ENCODE results near the gene ROPN1L.

ROPN1L gene

GRCh38 chr5:10465726-10466125 lies 24.0 kb downstream of the ROPN1L start:
- Histone ChIP-seq H3K27ac (ENCODE audit: low read depth, low read length) (no peak overlapping the region), H3K9ac (ENCODE audit: low read length) (no peak overlapping the region), H3K27me3 (ENCODE audit: control insufficient read depth, insufficient read depth, low read length) (no peaks in the 10 kb centered on the region), H3K36me3 (ENCODE audit: control insufficient read depth, insufficient read depth, low read length) (no peaks in the 10 kb centered on the region), H3K4me3 (ENCODE audit: low read length) (no peak overlapping the region), H3K4me1 (ENCODE audit: control insufficient read depth, insufficient read depth, low read length) (no peaks in the 10 kb centered on the region)

- Histone ChIP-seq H3K27ac (ENCODE audit: low read depth, low read length) (no peak overlapping the region), H3K36me3 (ENCODE audit: control insufficient read depth, insufficient read depth, low read length) (no peaks in the 10 kb centered on the region)
Observed at GRCh38 chr5:10466446-10467073, 24.9 kb downstream of the ROPN1L start.

GRCh38 chr5:10467281-10468198 lies 25.9 kb downstream of the ROPN1L start:
- H3K27ac ChIP-seq (ENCODE audit: low read depth, low read length), result no peak overlapping the region

More at GRCh38 chr5:10466446-10467073, 24.9 kb downstream of the ROPN1L start:
- H3K4me1 ChIP-seq (ENCODE audit: control insufficient read depth, insufficient read depth, low read length), result no peaks in the 10 kb centered on the region
- H3K27me3 ChIP-seq (ENCODE audit: control insufficient read depth, insufficient read depth, low read length), result no peaks in the 10 kb centered on the region
- no peak overlapping the region for H3K9ac ChIP-seq (ENCODE audit: low read length)
- no peak overlapping the region for H3K4me3 ChIP-seq (ENCODE audit: low read length)

GRCh38 chr5:10468256-10468655 lies 26.6 kb downstream of the ROPN1L start:
- H3K4me3 ChIP-seq (ENCODE audit: low read length), result no peak overlapping the region
- H3K27me3 ChIP-seq (ENCODE audit: control insufficient read depth, insufficient read depth, low read length), result no peaks in the 10 kb centered on the region
- no peak overlapping the region for H3K9ac ChIP-seq (ENCODE audit: low read length)
- H3K36me3 ChIP-seq (ENCODE audit: control insufficient read depth, insufficient read depth, low read length), result no peaks in the 10 kb centered on the region
- H3K27ac ChIP-seq (ENCODE audit: low read depth, low read length), result no peak overlapping the region
- H3K4me1 ChIP-seq (ENCODE audit: control insufficient read depth, insufficient read depth, low read length), result no peaks in the 10 kb centered on the region

More at GRCh38 chr5:10467281-10468198, 25.9 kb downstream of the ROPN1L start:
- H3K4me1 ChIP-seq (ENCODE audit: control insufficient read depth, insufficient read depth, low read length), result no peaks in the 10 kb centered on the region
- H3K27me3 ChIP-seq (ENCODE audit: control insufficient read depth, insufficient read depth, low read length), result no peaks in the 10 kb centered on the region
- no peak overlapping the region for H3K4me3 ChIP-seq (ENCODE audit: low read length)
- no peaks in the 10 kb centered on the region for H3K36me3 ChIP-seq (ENCODE audit: control insufficient read depth, insufficient read depth, low read length)
- H3K9ac ChIP-seq (ENCODE audit: low read length), result no peak overlapping the region

- Histone ChIP-seq H3K4me3 (ENCODE audit: low read length) (no peak overlapping the region), H3K36me3 (ENCODE audit: control insufficient read depth, insufficient read depth, low read length) (no peaks in the 10 kb centered on the region), H3K27me3 (ENCODE audit: control insufficient read depth, insufficient read depth, low read length) (no peaks in the 10 kb centered on the region), H3K27ac (ENCODE audit: low read depth, low read length) (no peak overlapping the region), H3K9ac (ENCODE audit: low read length) (no peak overlapping the region), H3K4me1 (ENCODE audit: control insufficient read depth, insufficient read depth, low read length) (no peaks in the 10 kb centered on the region)
Observed at GRCh38 chr5:10469253-10470050, 27.8 kb downstream of the ROPN1L start.

GRCh38 chr5:10470669-10471068 lies 29.0 kb downstream of the ROPN1L start:
- Histone ChIP-seq H3K9ac (ENCODE audit: low read length) (no peak overlapping the region), H3K36me3 (ENCODE audit: control insufficient read depth, insufficient read depth, low read length) (no peaks in the 10 kb centered on the region), H3K27me3 (ENCODE audit: control insufficient read depth, insufficient read depth, low read length) (no peaks in the 10 kb centered on the region), H3K4me1 (ENCODE audit: control insufficient read depth, insufficient read depth, low read length) (no peaks in the 10 kb centered on the region), H3K27ac (ENCODE audit: low read depth, low read length) (no peak overlapping the region), H3K4me3 (ENCODE audit: low read length) (no peak overlapping the region)

- H3K4me1 ChIP-seq (ENCODE audit: control insufficient read depth, insufficient read depth, low read length), result no peaks in the 10 kb centered on the region
- H3K36me3 ChIP-seq (ENCODE audit: control insufficient read depth, insufficient read depth, low read length), result no peaks in the 10 kb centered on the region
- no peak overlapping the region for H3K27ac ChIP-seq (ENCODE audit: low read depth, low read length)
- H3K4me3 ChIP-seq (ENCODE audit: low read length), result no peak overlapping the region
- no peak overlapping the region for H3K9ac ChIP-seq (ENCODE audit: low read length)
- no peaks in the 10 kb centered on the region for H3K27me3 ChIP-seq (ENCODE audit: control insufficient read depth, insufficient read depth, low read length)
Observed at GRCh38 chr5:10471677-10472076, 30.0 kb downstream of the ROPN1L start.

- no peak overlapping the region for H3K27ac ChIP-seq (ENCODE audit: low read depth, low read length)
- H3K4me1 ChIP-seq (ENCODE audit: control insufficient read depth, insufficient read depth, low read length), result no peaks in the 10 kb centered on the region
- H3K36me3 ChIP-seq (ENCODE audit: control insufficient read depth, insufficient read depth, low read length), result no peaks in the 10 kb centered on the region
- no peak overlapping the region for H3K9ac ChIP-seq (ENCODE audit: low read length)
- no peaks in the 10 kb centered on the region for H3K27me3 ChIP-seq (ENCODE audit: control insufficient read depth, insufficient read depth, low read length)
- H3K4me3 ChIP-seq (ENCODE audit: low read length), result no peak overlapping the region
Observed at GRCh38 chr5:10474521-10475075, 32.9 kb downstream of the ROPN1L start.

GRCh38 chr5:10475931-10476676 lies 34.4 kb downstream of the ROPN1L start:
- Histone ChIP-seq H3K27me3 (ENCODE audit: control insufficient read depth, insufficient read depth, low read length) (no peaks in the 10 kb centered on the region), H3K4me1 (ENCODE audit: control insufficient read depth, insufficient read depth, low read length) (no peaks in the 10 kb centered on the region), H3K4me3 (ENCODE audit: low read length) (no peak overlapping the region), H3K27ac (ENCODE audit: low read depth, low read length) (no peak overlapping the region), H3K9ac (ENCODE audit: low read length) (no peak overlapping the region), H3K36me3 (ENCODE audit: control insufficient read depth, insufficient read depth, low read length) (no peaks in the 10 kb centered on the region)

GRCh38 chr5:10476878-10477277 lies 35.2 kb downstream of the ROPN1L start:
- Histone ChIP-seq H3K27ac (ENCODE audit: low read depth, low read length) (no peak overlapping the region), H3K4me1 (ENCODE audit: control insufficient read depth, insufficient read depth, low read length) (no peaks in the 10 kb centered on the region), H3K4me3 (ENCODE audit: low read length) (no peak overlapping the region), H3K9ac (ENCODE audit: low read length) (no peak overlapping the region), H3K36me3 (ENCODE audit: control insufficient read depth, insufficient read depth, low read length) (no peaks in the 10 kb centered on the region), H3K27me3 (ENCODE audit: control insufficient read depth, insufficient read depth, low read length) (no peaks in the 10 kb centered on the region)

GRCh38 chr5:10477943-10478342 lies 36.3 kb downstream of the ROPN1L start:
- no peaks in the 10 kb centered on the region for H3K4me1 ChIP-seq (ENCODE audit: control insufficient read depth, insufficient read depth, low read length)
- no peak overlapping the region for H3K27ac ChIP-seq (ENCODE audit: low read depth, low read length)
- H3K36me3 ChIP-seq (ENCODE audit: control insufficient read depth, insufficient read depth, low read length), result no peaks in the 10 kb centered on the region
- H3K27me3 ChIP-seq (ENCODE audit: control insufficient read depth, insufficient read depth, low read length), result no peaks in the 10 kb centered on the region
- no peak overlapping the region for H3K9ac ChIP-seq (ENCODE audit: low read length)
- H3K4me3 ChIP-seq (ENCODE audit: low read length), result no peak overlapping the region
